ENCODE measurements around the gene CDC37L1. TPM values are rescaled to one million over a fixed set of nuclear protein-coding genes. Genes with fewer than 3 reads are reported as not detected.

CDC37L1 gene
- total and polyA plus RNA-seq, 2 experiments from 2014 or later: 26.9 to 29.6 TPM

- no peak for TF ChIP-seq ZNF462 (CRISPR knock-in tag; IDR thresholded peaks at IDR 0.05)
- TF ChIP-seq ZNF331 (CRISPR knock-in tag; IDR thresholded peaks at IDR 0.05; ENCODE audit: low read depth): no peak
- no peak for TF ChIP-seq CREB1 (CRISPR knock-in tag; IDR thresholded peaks at IDR 0.05; ENCODE audit: low read depth)
- no peak for TF ChIP-seq POLR2AphosphoS5 (IDR thresholded peaks at IDR 0.05; ENCODE audit: low read depth)
- no peak for TF ChIP-seq STAT1 (IDR thresholded peaks at IDR 0.05; ENCODE audit: unreplicated experiment)
- no peak for TF ChIP-seq ZNF114 (CRISPR knock-in tag; IDR thresholded peaks at IDR 0.05)
- TF ChIP-seq ETS1 (IDR thresholded peaks at IDR 0.05): no peak
- TF ChIP-seq NANOG (IDR thresholded peaks at IDR 0.05; ENCODE audit: borderline replicate concordance): no peak
Observed at GRCh38 chr9:4663956-4664355, 15.4 kb upstream of the CDC37L1 start (continued).

- Histone ChIP-seq H2AFZ (no peak overlapping the region), H3K9me2 (ENCODE audit: insufficient read depth) (no peaks in the 10 kb centered on the region), H3K4me2 (peak overlapping the region; percentile 89), H3K27me3 (ENCODE audit: insufficient read depth) (0 out of 2 replicates have a peak, but pooled peaks cover 2% of the 10 kb centered on the region), H3F3A (replicated peaks; ENCODE audit: low read depth) (no peaks in the 10 kb centered on the region), H3K36me3 (ENCODE audit: insufficient read depth) (no peaks in the 10 kb centered on the region), H3K27ac (ENCODE audit: low read depth) (no peak overlapping the region), H3K79me2 (replicated peaks; ENCODE audit: insufficient read depth) (peaks cover 13% of the 10 kb centered on the region; the same call in 1 of the 2 replicates), H3K4me3 (peak overlapping the region; percentile 79), H4K20me1 (replicated peaks; ENCODE audit: insufficient read depth) (no peaks in the 10 kb centered on the region), H3K4me1 (ENCODE audit: insufficient read depth) (peaks cover 41% of the 10 kb centered on the region)
- Mint-ChIP-seq H3K27ac (no peak overlapping the region), H3K4me3 (peak overlapping the region; percentile 75), H3K9me3 (no peaks in the 10 kb centered on the region), H3K27me3 (ENCODE audit: insufficient read depth, low read depth, poor library complexity) (peaks cover 5% of the 10 kb centered on the region), H3K36me3 (ENCODE audit: low read depth) (peaks cover under 1% of the 10 kb centered on the region; the same call in 1 of the 3 replicates), H3K4me1 (peaks cover 55% of the 10 kb centered on the region)
- ATAC-seq (no peak), DNase-seq (ENCODE audit: low spot score) (no peak)
- no peak for TF ChIP-seq CTCF (conservative IDR thresholded peaks at IDR 0.05; ENCODE audit: low read depth in 2 of 2)
- TF ChIP-seq EZH2phosphoT487 (IDR thresholded peaks at IDR 0.05; ENCODE audit: unreplicated experiment): no peak
- TF ChIP-seq EZH2 (IDR thresholded peaks at IDR 0.05; ENCODE audit: low read depth, unreplicated experiment): no peak
- TF ChIP-seq NANOG (IDR thresholded peaks at IDR 0.05; ENCODE audit: borderline replicate concordance): no peak
- no peak for TF ChIP-seq CREB1 (CRISPR knock-in tag; IDR thresholded peaks at IDR 0.05; ENCODE audit: low read depth)
- no peak for TF ChIP-seq REST (IDR thresholded peaks at IDR 0.05; ENCODE audit: unreplicated experiment)
Observed at GRCh38 chr9:4665357-4665756, 14.0 kb upstream of the CDC37L1 start.
